OCI-LY1 (cell line): ENCODE measurements around the gene CACNB2.

Experiments
- CTCF ChIP-seq: fragments of 200-600 bp; sonication (generic), shearing (Covaris generic); IDR thresholded peaks from 2 replicates; pipeline ENCODE4 v1.5.1; 2017; ENCODE audit warnings: mild to moderate bottlenecking, antibody characterized with exemption, low read length, moderate library complexity, mixed read lengths
- EZH2 ChIP-seq: fragments of 200-600 bp; sonication (generic), shearing (Covaris generic); IDR thresholded peaks from 2 replicates; pipeline ENCODE4 v1.8.0; 2017; ENCODE audit warnings: borderline replicate concordance, mixed run types, mild to moderate bottlenecking, antibody characterized with exemption, low read length, moderate library complexity, mixed read lengths

- TF ChIP-seq CTCF = no peak
- no peak for TF ChIP-seq EZH2
Observed at GRCh38 chr10:18362892-18363291, 222.7 kb downstream of the CACNB2 start.
